GM12873 (cell line): Measurements from ENCODE around the gene SIK3.

Source experiments
- TF ChIP-seq, protein P1 (sequence below): IDR thresholded peaks from 2 replicates; pipeline ENCODE4 v1.5.1; 2012; ENCODE audit warnings: low read depth, mild to moderate bottlenecking, moderate library complexity, low read length, control low read depth; ENCODE audit not compliant: insufficient read depth; ENCODE audit errors: missing control alignments

The SIK3 gene

DNA sequence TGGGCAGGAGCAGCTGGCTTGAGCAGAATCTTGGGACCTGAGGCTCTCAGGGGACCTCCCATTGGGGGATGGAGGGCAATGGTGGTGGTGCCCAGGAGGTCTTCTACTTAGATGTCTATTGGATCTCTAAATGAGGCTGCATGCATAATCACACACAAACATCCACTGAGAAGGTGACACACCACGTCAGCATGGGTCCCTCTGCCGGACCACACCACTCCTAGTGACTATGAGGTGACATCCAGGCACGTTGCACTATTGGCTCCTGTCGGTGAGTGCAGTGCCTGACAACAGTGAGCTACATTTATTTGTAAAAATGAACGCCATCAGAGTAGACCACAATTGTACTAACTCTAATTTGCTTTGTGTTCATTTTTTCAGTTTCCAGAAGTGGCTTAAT, 272.8 kb downstream of the SIK3 start:
- TF ChIP-seq, protein P1, sequence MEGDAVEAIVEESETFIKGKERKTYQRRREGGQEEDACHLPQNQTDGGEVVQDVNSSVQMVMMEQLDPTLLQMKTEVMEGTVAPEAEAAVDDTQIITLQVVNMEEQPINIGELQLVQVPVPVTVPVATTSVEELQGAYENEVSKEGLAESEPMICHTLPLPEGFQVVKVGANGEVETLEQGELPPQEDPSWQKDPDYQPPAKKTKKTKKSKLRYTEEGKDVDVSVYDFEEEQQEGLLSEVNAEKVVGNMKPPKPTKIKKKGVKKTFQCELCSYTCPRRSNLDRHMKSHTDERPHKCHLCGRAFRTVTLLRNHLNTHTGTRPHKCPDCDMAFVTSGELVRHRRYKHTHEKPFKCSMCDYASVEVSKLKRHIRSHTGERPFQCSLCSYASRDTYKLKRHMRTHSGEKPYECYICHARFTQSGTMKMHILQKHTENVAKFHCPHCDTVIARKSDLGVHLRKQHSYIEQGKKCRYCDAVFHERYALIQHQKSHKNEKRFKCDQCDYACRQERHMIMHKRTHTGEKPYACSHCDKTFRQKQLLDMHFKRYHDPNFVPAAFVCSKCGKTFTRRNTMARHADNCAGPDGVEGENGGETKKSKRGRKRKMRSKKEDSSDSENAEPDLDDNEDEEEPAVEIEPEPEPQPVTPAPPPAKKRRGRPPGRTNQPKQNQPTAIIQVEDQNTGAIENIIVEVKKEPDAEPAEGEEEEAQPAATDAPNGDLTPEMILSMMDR, result no peak

DNA sequence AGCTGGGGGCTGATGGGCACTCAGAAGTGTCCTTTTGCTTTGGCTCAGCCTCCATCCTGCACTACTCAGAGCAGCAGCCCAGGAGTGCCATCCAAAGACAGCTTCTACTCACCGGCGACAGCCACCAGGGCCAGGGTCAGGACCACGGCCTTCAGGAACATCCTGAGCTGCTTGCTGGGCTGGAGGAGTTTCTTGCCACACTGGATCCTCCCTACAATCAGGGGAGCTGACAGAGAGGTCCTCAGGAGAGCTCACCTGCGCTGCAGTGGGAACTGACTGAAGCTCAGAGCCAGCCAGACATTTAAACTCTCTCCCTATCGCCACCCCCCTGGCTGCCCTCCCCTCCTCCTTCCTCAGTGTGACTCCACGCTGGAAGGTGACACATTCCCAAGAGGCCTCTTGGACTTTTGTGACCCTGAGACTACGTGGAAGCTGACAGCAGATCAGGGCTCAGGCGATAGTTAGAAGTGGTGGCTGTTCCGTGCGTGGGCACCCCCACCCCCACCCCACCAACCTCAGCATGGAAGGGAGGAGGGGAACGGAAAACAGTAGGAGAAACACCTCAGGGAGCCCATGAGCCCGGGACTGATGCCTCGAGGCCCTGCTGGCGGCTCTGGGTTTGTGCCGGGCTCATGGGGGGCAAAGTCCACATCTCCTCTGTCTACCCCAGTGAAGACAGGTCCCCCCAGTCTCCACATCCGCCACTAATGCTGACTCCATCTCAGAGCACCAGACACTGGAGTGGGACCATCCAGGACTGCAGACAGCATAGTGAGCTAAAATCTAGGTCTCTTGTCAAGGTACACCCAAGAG, 275.0 kb downstream of the SIK3 start, which contains the start of gene APOA4:
Gene APOA4, minus strand, starts transcription at position 274 of the 813 bp plus-strand sequence. Its CDS starts 113 bp downstream, at position 161.
- TF ChIP-seq, protein P1, result no peak

DNA sequence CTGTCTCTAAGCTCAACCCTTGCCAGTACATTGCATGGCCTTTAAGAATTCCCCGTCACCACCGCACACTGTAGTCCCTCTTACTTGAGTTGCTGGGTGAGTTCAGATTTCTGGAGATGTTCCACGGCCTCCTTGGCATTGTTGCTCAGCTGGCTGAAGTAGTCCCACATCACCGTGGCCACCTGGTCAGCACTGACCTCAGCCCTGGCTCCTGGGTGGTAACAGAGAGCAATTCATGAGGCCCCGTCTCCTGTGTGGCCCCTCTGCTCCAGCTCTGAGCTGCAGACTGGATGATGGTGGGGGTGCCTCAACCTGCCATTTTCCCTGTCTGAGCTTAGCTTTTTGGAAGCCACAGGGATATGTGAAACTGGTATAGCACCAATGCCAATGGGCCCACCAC, 275.7 kb downstream of the SIK3 start:
- TF ChIP-seq, protein P1, result no peak

DNA sequence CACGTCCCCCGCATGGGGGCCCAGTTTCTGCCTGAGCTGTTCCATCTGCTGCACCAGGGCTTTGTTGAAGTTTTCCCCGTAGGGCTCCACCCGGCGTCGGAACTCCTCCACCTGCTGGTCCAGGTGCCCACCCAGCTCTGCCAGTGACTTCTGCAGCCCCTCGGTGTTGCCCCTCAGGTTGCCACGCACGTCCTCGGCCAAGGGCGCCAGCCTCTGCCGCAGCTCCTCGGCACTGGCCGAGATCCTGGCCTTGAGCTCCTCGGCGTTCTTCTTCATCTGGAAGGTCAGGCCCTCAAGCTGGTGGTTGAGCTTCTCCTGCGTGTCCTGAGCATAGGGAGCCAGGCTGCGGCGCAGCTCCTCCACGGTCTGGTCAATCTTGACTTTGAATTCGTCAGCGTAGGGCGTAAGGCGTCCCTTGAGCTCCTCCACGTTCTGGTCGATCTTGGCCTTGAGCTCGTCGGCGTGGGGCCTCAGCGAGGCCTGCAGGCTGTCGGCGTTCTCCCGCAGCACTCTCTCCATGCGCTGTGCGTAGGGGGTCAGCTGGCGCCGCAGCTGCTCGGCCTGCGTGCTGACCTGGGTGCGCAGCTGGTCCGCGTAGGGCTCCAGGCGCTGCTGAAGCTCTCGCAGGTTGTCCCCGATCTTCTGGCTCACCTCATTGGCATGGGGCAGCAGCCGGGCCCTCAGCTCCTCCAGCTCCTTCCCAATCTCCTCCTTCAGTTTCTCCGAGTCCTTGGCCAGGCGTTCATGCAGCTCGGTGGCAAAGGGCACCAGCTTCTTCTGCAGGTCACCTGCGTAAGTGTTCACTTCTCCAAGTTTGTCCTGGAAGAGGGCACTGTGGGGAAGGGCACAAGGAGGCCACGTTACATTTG, 276.9 kb downstream of the SIK3 start:
- TF ChIP-seq, protein P1, result no peak

DNA sequence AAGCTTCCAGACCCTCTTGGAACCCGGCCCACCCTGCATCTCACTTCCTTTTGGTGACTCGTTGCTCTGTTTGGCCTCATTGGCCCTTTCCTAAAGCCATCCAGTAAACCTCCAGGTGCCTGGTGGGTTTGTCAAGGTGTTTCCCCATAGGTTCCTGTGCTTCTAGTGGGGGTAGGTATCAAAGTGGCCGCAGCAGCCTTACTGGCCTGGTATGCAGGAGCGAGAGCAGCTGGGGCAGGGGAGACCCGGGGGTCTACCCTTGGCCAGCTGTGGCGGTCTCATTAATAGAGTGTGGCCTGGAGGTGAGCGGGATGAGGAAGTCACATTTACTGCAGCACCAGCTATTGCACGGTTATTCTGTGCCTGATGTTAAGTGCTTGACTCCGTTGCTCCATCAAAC, 279.2 kb downstream of the SIK3 start:
- TF ChIP-seq, protein P1, result no peak

DNA sequence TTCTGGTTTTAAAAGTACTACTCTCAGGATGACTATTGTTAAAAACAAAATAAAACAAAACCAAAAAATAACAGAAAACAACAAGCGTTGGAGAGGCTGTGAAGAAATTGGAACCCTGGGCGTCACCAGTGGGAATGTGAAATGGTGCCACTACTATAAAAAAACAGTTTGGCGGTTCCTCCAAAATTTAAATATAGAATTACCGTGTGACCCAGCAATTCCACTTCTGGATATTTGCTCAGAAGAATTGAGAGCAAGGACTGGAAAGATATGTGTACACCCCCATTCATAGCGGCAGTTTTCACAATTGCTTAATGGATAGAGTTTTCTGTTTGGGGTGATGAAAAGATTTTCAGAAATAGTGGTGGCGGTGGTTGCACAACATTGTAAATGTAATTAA, 283.7 kb downstream of the SIK3 start:
- TF ChIP-seq, protein P1, result no peak
